ENCODE measurements around the gene PRAF2. TPM values are rescaled to one million over a fixed set of nuclear protein-coding genes. Genes with fewer than 3 reads are reported as not detected.
A peak's percentile ranks its signal among the peaks of the same experiment; 100 is the strongest.

Gene PRAF2
- total and polyA plus RNA-seq, 2 of the 13 experiments (the other 11 are each of a cell fraction or from before 2014, with no cell fraction given) = 0.33 to 2.6 TPM

- peak; percentile 74 for TF ChIP-seq PAXIP1 (CRISPR knock-in tag; conservative IDR thresholded peaks at IDR 0.05)
- TF ChIP-seq ARID2 (CRISPR knock-in tag; IDR thresholded peaks at IDR 0.05; ENCODE audit: borderline replicate concordance) = no peak
- no peak for TF ChIP-seq TCF7L2 (IDR thresholded peaks at IDR 0.05; ENCODE audit: low read depth, low read length)
- TF ChIP-seq NONO (IDR thresholded peaks at IDR 0.05) = no peak
- 0 out of 2 replicates have a peak, but pooled peaks have one; percentile 18 for TF ChIP-seq NONO (CRISPR knock-in tag; conservative IDR thresholded peaks at IDR 0.05)
- TF ChIP-seq MYC (CRISPR knock-in tag; IDR thresholded peaks at IDR 0.05; ENCODE audit: borderline replicate concordance) = peak; percentile 38; the same call in 1 of the 2 replicates
- TF ChIP-seq RFX1 (IDR thresholded peaks at IDR 0.05) = no peak
- no peak for TF ChIP-seq KDM5A (IDR thresholded peaks at IDR 0.05; ENCODE audit: borderline replicate concordance, low read length)
- peak; percentile 57 for TF ChIP-seq NR2F6 (IDR thresholded peaks at IDR 0.05)
- peak; percentile 74 for TF ChIP-seq NR2F6 (CRISPR knock-in tag; IDR thresholded peaks at IDR 0.05)
- TF ChIP-seq ZFX (CRISPR knock-in tag; IDR thresholded peaks at IDR 0.05; ENCODE audit: low read depth) = peak; percentile 55
- TF ChIP-seq ESRRA (CRISPR knock-in tag; IDR thresholded peaks at IDR 0.05; ENCODE audit: low read depth) = peak; percentile 61; the same call in 1 of the 2 replicates
- no peak for TF ChIP-seq MXD3 (CRISPR knock-in tag; IDR thresholded peaks at IDR 0.05)
- TF ChIP-seq ZNF546 (CRISPR knock-in tag; conservative IDR thresholded peaks at IDR 0.05) = no peak
- peak; percentile 94 for TF ChIP-seq TFAP4 (IDR thresholded peaks at IDR 0.05; ENCODE audit: borderline replicate concordance, low read depth)
- TF ChIP-seq ZNF292 (CRISPR knock-in tag; IDR thresholded peaks at IDR 0.05; ENCODE audit: borderline replicate concordance, low read depth) = 0 out of 2 replicates have a peak, but pooled peaks have one; percentile 45
- TF ChIP-seq POLR2AphosphoS5 (IDR thresholded peaks at IDR 0.05; ENCODE audit: low read depth, low read length) = peak; percentile 39; the same call in 1 of the 2 replicates
- peak; percentile 38; the same call in 1 of the 2 replicates for TF ChIP-seq SALL1 (CRISPR knock-in tag; IDR thresholded peaks at IDR 0.05)
- TF ChIP-seq MED1 (CRISPR knock-in tag; IDR thresholded peaks at IDR 0.05) = 0 out of 2 replicates have a peak, but pooled peaks have one; percentile 24
- TF ChIP-seq PATZ1 (CRISPR knock-in tag; IDR thresholded peaks at IDR 0.05) = peak; percentile 73
- TF ChIP-seq JUN (CRISPR knock-in tag; IDR thresholded peaks at IDR 0.05) = no peak
Measured at GRCh38 chrX:49102190-49102589, 28.4 kb upstream of the PRAF2 start (continued).
